ELR (cell line): ENCODE results near the gene BTBD3.

ENCODE experiments used
- DNase-seq: peaks from one replicate; pipeline ENCODE4 v3.0.0-alpha.2; 2015; ENCODE audit warnings: low read depth

BTBD3 gene

GRCh38 chr20:11917663-11918062 is at the start of gene BTBD3:
Gene BTBD3 (plus strand): TSS chr20:11917893. CDS start chr20:11918276, 383 bp downstream.
- DNase-seq, result peak; percentile 49

GRCh38 chr20:11869641-11870040 is 48.1 kb upstream of the BTBD3 start:
- DNase-seq, result no peak

GRCh38 chr20:11870411-11870810 is 47.3 kb upstream of the BTBD3 start:
- no peak for DNase-seq

- no peak for DNase-seq
Measured at GRCh38 chr20:11876555-11876954, 41.1 kb upstream of the BTBD3 start.

- DNase-seq, result no peak
Measured at GRCh38 chr20:11880680-11881079, 37.0 kb upstream of the BTBD3 start.

- DNase-seq, result no peak
Measured at GRCh38 chr20:11881449-11881848, 36.2 kb upstream of the BTBD3 start.

GRCh38 chr20:11882651-11883050 is 35.0 kb upstream of the BTBD3 start:
- peak; percentile 29 for DNase-seq

- DNase-seq, result no peak
Measured at GRCh38 chr20:11888648-11889047, 29.0 kb upstream of the BTBD3 start.

GRCh38 chr20:11890331-11891076 is 27.2 kb upstream of the BTBD3 start:
- DNase-seq, result peak; percentile 89

GRCh38 chr20:11891077-11891775 is 26.5 kb upstream of the BTBD3 start:
- DNase-seq, result peak; percentile 59

GRCh38 chr20:11891776-11892545 is 25.7 kb upstream of the BTBD3 start:
- DNase-seq, result peak; percentile 89

- DNase-seq, result no peak
Measured at GRCh38 chr20:11894062-11894461, 23.6 kb upstream of the BTBD3 start.

GRCh38 chr20:11895861-11896387 is 21.8 kb upstream of the BTBD3 start:
- DNase-seq, result no peak

- peak; percentile 96 for DNase-seq
Measured at GRCh38 chr20:11901127-11901526, 16.6 kb upstream of the BTBD3 start.

- peak; percentile 82 for DNase-seq
Measured at GRCh38 chr20:11902285-11902697, 15.4 kb upstream of the BTBD3 start.

- DNase-seq, result no peak
Measured at GRCh38 chr20:11905460-11906179, 12.1 kb upstream of the BTBD3 start.

- no peak for DNase-seq
Measured at GRCh38 chr20:11906626-11907480, 10.8 kb upstream of the BTBD3 start.

- peak; percentile 55 for DNase-seq
Measured at GRCh38 chr20:11907621-11908020, 10.1 kb upstream of the BTBD3 start.

GRCh38 chr20:11912013-11912658 is 5.6 kb upstream of the BTBD3 start:
- DNase-seq, result peak; percentile 23
